WTC11 (cell line): ENCODE measurements around the gene GRM5.
"Not testable (repeated sequence)": the region's sequence is repeated elsewhere in the genome, so short reads cannot be mapped to it uniquely, and the experiment has no call there.

Experiments used
- ESRRA ChIP-seq: sonication (generic); formaldehyde crosslinking; IDR thresholded peaks from 2 replicates; pipeline ENCODE4 v1.8.1; 2022; ENCODE audit warnings: mild to moderate bottlenecking, missing genetic modification reagents, borderline replicate concordance
- ZNF512 ChIP-seq: sonication (generic); formaldehyde crosslinking; IDR thresholded peaks from 2 replicates; pipeline ENCODE4 v1.8.1; 2022; ENCODE audit warnings: missing genetic modification reagents, borderline replicate concordance
- TF ChIP-seq, protein P1 (sequence below): sonication (generic); formaldehyde crosslinking; IDR thresholded peaks from 2 replicates; pipeline ENCODE4 v1.8.0; 2022; ENCODE audit warnings: missing genetic modification reagents
- TF ChIP-seq, protein P2 (sequence below): fragments of 200-600 bp; IDR thresholded peaks from 2 replicates; pipeline ENCODE4 v1.8.0; 2022; ENCODE audit warnings: antibody characterized with exemption
- TF ChIP-seq, protein P3 (sequence below): fragments of 250-450 bp; sonication (Bioruptor Pico); IDR thresholded peaks from 2 replicates; pipeline ENCODE4 v1.9.0; 2021; ENCODE audit warnings: mild to moderate bottlenecking
- TF ChIP-seq, protein P4 (sequence below): sonication (generic); formaldehyde crosslinking; IDR thresholded peaks from 2 replicates; pipeline ENCODE4 v1.8.1; 2023; ENCODE audit warnings: mild to moderate bottlenecking, moderate library complexity, missing genetic modification reagents

DNA sequence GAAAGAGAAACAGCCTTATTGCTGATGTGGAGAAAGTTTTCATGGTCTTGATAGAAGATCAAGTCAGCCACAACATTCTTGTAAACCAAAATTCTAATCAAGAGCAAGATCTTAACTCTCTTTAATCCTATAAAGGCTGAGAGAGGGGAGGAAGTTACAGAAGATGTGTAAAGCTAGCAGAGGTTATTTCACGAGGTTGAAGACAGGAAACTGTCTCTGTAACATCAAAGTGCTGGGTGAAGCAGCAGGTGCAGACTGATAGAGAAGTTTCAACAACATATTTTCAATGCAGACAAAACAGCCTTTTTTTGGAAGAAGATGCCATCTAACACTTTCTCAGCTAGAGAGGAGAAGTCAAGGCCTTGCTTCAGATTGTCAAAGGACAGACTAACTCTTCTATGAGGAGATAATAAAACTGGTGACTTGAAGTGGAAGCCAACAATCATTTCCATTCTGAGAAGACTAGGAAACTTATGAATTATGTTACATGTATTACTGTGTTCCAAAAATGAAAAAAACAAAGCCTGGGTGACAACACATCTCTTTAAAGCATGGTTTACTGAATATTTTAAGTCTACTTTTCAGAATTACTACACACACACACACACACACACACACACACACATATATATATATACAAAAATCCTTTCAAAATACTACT is 221.9 kb downstream of the GRM5 start:
- TF ChIP-seq, protein P1, sequence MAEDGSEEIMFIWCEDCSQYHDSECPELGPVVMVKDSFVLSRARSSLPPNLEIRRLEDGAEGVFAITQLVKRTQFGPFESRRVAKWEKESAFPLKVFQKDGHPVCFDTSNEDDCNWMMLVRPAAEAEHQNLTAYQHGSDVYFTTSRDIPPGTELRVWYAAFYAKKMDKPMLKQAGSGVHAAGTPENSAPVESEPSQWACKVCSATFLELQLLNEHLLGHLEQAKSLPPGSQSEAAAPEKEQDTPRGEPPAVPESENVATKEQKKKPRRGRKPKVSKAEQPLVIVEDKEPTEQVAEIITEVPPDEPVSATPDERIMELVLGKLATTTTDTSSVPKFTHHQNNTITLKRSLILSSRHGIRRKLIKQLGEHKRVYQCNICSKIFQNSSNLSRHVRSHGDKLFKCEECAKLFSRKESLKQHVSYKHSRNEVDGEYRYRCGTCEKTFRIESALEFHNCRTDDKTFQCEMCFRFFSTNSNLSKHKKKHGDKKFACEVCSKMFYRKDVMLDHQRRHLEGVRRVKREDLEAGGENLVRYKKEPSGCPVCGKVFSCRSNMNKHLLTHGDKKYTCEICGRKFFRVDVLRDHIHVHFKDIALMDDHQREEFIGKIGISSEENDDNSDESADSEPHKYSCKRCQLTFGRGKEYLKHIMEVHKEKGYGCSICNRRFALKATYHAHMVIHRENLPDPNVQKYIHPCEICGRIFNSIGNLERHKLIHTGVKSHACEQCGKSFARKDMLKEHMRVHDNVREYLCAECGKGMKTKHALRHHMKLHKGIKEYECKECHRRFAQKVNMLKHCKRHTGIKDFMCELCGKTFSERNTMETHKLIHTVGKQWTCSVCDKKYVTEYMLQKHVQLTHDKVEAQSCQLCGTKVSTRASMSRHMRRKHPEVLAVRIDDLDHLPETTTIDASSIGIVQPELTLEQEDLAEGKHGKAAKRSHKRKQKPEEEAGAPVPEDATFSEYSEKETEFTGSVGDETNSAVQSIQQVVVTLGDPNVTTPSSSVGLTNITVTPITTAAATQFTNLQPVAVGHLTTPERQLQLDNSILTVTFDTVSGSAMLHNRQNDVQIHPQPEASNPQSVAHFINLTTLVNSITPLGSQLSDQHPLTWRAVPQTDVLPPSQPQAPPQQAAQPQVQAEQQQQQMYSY, result not testable (repeated sequence)
- TF ChIP-seq ZNF512, ESRRA (CRISPR knock-in tag): not testable (repeated sequence)
- TF ChIP-seq, protein P2, sequence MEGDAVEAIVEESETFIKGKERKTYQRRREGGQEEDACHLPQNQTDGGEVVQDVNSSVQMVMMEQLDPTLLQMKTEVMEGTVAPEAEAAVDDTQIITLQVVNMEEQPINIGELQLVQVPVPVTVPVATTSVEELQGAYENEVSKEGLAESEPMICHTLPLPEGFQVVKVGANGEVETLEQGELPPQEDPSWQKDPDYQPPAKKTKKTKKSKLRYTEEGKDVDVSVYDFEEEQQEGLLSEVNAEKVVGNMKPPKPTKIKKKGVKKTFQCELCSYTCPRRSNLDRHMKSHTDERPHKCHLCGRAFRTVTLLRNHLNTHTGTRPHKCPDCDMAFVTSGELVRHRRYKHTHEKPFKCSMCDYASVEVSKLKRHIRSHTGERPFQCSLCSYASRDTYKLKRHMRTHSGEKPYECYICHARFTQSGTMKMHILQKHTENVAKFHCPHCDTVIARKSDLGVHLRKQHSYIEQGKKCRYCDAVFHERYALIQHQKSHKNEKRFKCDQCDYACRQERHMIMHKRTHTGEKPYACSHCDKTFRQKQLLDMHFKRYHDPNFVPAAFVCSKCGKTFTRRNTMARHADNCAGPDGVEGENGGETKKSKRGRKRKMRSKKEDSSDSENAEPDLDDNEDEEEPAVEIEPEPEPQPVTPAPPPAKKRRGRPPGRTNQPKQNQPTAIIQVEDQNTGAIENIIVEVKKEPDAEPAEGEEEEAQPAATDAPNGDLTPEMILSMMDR, result not testable (repeated sequence)
- TF ChIP-seq, protein P3, sequence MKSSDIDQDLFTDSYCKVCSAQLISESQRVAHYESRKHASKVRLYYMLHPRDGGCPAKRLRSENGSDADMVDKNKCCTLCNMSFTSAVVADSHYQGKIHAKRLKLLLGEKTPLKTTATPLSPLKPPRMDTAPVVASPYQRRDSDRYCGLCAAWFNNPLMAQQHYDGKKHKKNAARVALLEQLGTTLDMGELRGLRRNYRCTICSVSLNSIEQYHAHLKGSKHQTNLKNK, result not testable (repeated sequence)
- TF ChIP-seq, protein P4, sequence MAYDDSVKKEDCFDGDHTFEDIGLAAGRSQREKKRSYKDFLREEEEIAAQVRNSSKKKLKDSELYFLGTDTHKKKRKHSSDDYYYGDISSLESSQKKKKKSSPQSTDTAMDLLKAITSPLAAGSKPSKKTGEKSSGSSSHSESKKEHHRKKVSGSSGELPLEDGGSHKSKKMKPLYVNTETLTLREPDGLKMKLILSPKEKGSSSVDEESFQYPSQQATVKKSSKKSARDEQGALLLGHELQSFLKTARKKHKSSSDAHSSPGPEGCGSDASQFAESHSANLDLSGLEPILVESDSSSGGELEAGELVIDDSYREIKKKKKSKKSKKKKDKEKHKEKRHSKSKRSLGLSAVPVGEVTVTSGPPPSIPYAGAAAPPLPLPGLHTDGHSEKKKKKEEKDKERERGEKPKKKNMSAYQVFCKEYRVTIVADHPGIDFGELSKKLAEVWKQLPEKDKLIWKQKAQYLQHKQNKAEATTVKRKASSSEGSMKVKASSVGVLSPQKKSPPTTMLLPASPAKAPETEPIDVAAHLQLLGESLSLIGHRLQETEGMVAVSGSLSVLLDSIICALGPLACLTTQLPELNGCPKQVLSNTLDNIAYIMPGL (CRISPR knock-in tag), result not testable (repeated sequence)
